HG03108 (cell line): ENCODE results near the gene SLCO1B1.

Source experiments
- ATAC-seq: cut with Tn5 transposase; IDR thresholded peaks from one replicate; pipeline ENCODE4 v1.9.1; 2021; ENCODE audit warnings: moderate library complexity; ENCODE audit not compliant: unreplicated experiment

The SLCO1B1 gene

GRCh38 chr12:21219206-21219605 is 88.2 kb downstream of the SLCO1B1 start:
- no peak for ATAC-seq

- no peak for ATAC-seq
Observed at GRCh38 chr12:21220266-21220665, 89.3 kb downstream of the SLCO1B1 start.

GRCh38 chr12:21221072-21221471 is 90.1 kb downstream of the SLCO1B1 start:
- ATAC-seq: no peak

GRCh38 chr12:21221778-21222177 is 90.8 kb downstream of the SLCO1B1 start:
- ATAC-seq: no peak

- ATAC-seq: no peak
Observed at GRCh38 chr12:21223930-21224329, 92.9 kb downstream of the SLCO1B1 start.

GRCh38 chr12:21234395-21234794 is 103.4 kb downstream of the SLCO1B1 start:
- no peak for ATAC-seq

GRCh38 chr12:21239866-21240265 is 108.9 kb downstream of the SLCO1B1 start:
- ATAC-seq: no peak

- no peak for ATAC-seq
Observed at GRCh38 chr12:21248679-21249078, 117.7 kb downstream of the SLCO1B1 start.

- ATAC-seq: no peak
Observed at GRCh38 chr12:21252070-21252469, 121.1 kb downstream of the SLCO1B1 start.

- ATAC-seq: no peak
Observed at GRCh38 chr12:21257172-21257571, 126.2 kb downstream of the SLCO1B1 start.

- ATAC-seq: no peak
Observed at GRCh38 chr12:21264232-21264631, 133.2 kb downstream of the SLCO1B1 start.

GRCh38 chr12:21265932-21266331 is 134.9 kb downstream of the SLCO1B1 start:
- ATAC-seq: no peak

GRCh38 chr12:21276826-21277225 is 145.8 kb downstream of the SLCO1B1 start:
- ATAC-seq: no peak
